ENCODE results near the gene PCBP3.

DNA sequence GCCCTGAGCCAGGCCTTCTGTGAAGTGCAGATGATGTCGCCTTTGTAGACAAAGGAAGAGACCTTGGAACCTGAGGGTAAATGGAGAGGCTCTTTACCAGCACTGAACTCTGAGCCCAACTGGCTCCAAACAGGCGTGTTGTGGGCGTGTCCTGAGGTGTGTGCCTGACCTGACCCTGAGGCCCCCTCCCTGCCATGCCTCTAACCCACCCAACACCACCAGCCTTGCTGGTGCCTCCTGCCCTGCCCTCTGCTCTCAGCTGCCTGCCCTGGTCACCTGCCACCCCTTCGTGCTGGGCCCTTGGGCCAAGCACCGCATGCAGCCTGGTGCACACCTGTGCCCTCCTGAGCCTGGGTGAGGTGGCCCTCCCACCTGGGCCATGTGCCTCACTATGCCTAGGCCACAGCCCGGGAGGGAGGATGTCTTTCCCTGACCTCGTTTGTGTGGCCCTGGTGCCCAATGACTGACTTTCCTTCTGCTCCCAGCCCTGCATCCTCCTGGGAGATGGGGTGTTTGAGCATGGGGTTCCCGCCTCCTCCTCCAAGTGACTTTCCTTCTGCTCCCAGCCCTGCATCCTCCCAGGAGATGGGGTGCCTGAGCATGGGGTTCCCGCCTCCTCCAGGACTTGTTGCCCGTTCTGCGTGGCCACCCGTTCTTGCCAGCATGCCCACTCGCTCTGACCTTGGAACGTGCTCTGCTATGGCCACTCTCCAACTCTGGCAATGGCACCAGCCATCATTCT lies 157.0 kb downstream of the PCBP3 start:
- TF ChIP-seq, protein P1, sequence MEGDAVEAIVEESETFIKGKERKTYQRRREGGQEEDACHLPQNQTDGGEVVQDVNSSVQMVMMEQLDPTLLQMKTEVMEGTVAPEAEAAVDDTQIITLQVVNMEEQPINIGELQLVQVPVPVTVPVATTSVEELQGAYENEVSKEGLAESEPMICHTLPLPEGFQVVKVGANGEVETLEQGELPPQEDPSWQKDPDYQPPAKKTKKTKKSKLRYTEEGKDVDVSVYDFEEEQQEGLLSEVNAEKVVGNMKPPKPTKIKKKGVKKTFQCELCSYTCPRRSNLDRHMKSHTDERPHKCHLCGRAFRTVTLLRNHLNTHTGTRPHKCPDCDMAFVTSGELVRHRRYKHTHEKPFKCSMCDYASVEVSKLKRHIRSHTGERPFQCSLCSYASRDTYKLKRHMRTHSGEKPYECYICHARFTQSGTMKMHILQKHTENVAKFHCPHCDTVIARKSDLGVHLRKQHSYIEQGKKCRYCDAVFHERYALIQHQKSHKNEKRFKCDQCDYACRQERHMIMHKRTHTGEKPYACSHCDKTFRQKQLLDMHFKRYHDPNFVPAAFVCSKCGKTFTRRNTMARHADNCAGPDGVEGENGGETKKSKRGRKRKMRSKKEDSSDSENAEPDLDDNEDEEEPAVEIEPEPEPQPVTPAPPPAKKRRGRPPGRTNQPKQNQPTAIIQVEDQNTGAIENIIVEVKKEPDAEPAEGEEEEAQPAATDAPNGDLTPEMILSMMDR (IDR thresholded peaks at IDR 0.05) = no peak
- TF ChIP-seq, protein P2, sequence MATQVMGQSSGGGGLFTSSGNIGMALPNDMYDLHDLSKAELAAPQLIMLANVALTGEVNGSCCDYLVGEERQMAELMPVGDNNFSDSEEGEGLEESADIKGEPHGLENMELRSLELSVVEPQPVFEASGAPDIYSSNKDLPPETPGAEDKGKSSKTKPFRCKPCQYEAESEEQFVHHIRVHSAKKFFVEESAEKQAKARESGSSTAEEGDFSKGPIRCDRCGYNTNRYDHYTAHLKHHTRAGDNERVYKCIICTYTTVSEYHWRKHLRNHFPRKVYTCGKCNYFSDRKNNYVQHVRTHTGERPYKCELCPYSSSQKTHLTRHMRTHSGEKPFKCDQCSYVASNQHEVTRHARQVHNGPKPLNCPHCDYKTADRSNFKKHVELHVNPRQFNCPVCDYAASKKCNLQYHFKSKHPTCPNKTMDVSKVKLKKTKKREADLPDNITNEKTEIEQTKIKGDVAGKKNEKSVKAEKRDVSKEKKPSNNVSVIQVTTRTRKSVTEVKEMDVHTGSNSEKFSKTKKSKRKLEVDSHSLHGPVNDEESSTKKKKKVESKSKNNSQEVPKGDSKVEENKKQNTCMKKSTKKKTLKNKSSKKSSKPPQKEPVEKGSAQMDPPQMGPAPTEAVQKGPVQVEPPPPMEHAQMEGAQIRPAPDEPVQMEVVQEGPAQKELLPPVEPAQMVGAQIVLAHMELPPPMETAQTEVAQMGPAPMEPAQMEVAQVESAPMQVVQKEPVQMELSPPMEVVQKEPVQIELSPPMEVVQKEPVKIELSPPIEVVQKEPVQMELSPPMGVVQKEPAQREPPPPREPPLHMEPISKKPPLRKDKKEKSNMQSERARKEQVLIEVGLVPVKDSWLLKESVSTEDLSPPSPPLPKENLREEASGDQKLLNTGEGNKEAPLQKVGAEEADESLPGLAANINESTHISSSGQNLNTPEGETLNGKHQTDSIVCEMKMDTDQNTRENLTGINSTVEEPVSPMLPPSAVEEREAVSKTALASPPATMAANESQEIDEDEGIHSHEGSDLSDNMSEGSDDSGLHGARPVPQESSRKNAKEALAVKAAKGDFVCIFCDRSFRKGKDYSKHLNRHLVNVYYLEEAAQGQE (IDR thresholded peaks at IDR 0.05; ENCODE audit: insufficient read depth in 1 of 2, low read depth in 2 of 2, low read length in 1 of 2) = no peak
- TF ChIP-seq POLR2AphosphoS5 (IDR thresholded peaks at IDR 0.05; ENCODE audit: low read depth, low read length) (no peak), TCF7L2 (IDR thresholded peaks at IDR 0.05; ENCODE audit: low read depth, low read length) (no peak), SIN3A (IDR thresholded peaks at IDR 0.05; ENCODE audit: borderline replicate concordance, insufficient read depth, low read depth, low read length) (no peak)

All from Panc1 (cell line).